K562 (cell line): ENCODE results near the gene SNX1. TPM values are rescaled to one million over a fixed set of nuclear protein-coding genes. Genes with fewer than 3 reads are reported as not detected.

ENCODE experiments used
- ETS1 ChIP-seq: conservative IDR thresholded peaks from 2 replicates; pipeline ENCODE4 v1.6.1; 2011; ENCODE audit warnings: low read depth, mild to moderate bottlenecking, low read length; ENCODE audit not compliant: control insufficient read depth
- GABPA ChIP-seq: fragments of 200-800 bp; sonication (Bioruptor generic); conservative IDR thresholded peaks from 2 replicates; pipeline ENCODE4 v1.6.1; 2016; ENCODE audit warnings: low read depth, missing genetic modification characterization, missing compliant biosample characterization
- GABPB1 ChIP-seq: sonication (generic); formaldehyde crosslinking; IDR thresholded peaks from 2 replicates; pipeline ENCODE4 v1.8.0; 2022; ENCODE audit warnings: mild to moderate bottlenecking, missing genetic modification reagents
- GATAD2B ChIP-seq: fragments of 450-650 bp; IDR thresholded peaks from 2 replicates; pipeline ENCODE4 v1.6.1; 2017; ENCODE audit warnings: mild to moderate bottlenecking, borderline replicate concordance
- HLTF ChIP-seq: fragments of 450-650 bp; IDR thresholded peaks from 2 replicates; pipeline ENCODE4 v1.6.1; 2016
- JUN ChIP-seq, 2 experiments: sonication (generic) in 1 of 2; formaldehyde crosslinking in 1 of 2; IDR thresholded peaks; 2 replicates each; pipeline versions ENCODE4 v1.6.1 to v1.8.0; 2012 to 2022; ENCODE audit warnings: borderline replicate concordance in 2 of 2, mild to moderate bottlenecking in 2 of 2, improper control_type of control experiment in 1 of 2, low read depth in 1 of 2, low read length in 1 of 2, missing genetic modification reagents in 1 of 2
- KDM4B ChIP-seq, 2 experiments: fragments of 450-650 bp in 1 of 2; sonication (generic) in 1 of 2; IDR thresholded peaks; 2 replicates each; pipeline ENCODE4 v1.6.1; 2016 to 2017; ENCODE audit warnings: borderline replicate concordance in 2 of 2, antibody characterized with exemption in 1 of 2, low read depth in 1 of 2, mild to moderate bottlenecking in 1 of 2
- LCOR ChIP-seq: sonication (generic); formaldehyde crosslinking; IDR thresholded peaks from 2 replicates; pipeline ENCODE4 v1.8.0; 2022; ENCODE audit warnings: mild to moderate bottlenecking, missing genetic modification reagents
- MAZ ChIP-seq, 2 experiments: fragments of 450-650 bp in 1 of 2; sonication (generic) in 1 of 2; formaldehyde crosslinking; IDR thresholded peaks in 1 of 2; conservative IDR thresholded peaks in 1 of 2; 2 replicates each; pipeline versions ENCODE4 v1.4.0 to v1.5.0; 2020; ENCODE audit warnings: mild to moderate bottlenecking in 1 of 2, missing genetic modification reagents in 1 of 2
- NFIC ChIP-seq: fragments of 450-650 bp; IDR thresholded peaks from 2 replicates; pipeline ENCODE4 v1.6.1; 2017; ENCODE audit warnings: mild to moderate bottlenecking, inconsistent platforms
- NR0B1 ChIP-seq: fragments of 450-650 bp; IDR thresholded peaks from one replicate; pipeline ENCODE4 v1.6.1; 2018; ENCODE audit warnings: mild to moderate bottlenecking, moderate library complexity; ENCODE audit not compliant: partially characterized antibody
- PCBP1 ChIP-seq: fragments of 200-400 bp; formaldehyde crosslinking; IDR thresholded peaks from 2 replicates; pipeline ENCODE4 v1.6.1; 2018; ENCODE audit warnings: mild to moderate bottlenecking, low read depth, low read length; ENCODE audit not compliant: poor library complexity, severe bottlenecking
- RFX1 ChIP-seq: fragments of 450-650 bp; IDR thresholded peaks from 2 replicates; pipeline ENCODE4 v1.6.1; 2016; ENCODE audit warnings: mild to moderate bottlenecking, moderate library complexity
- SMARCA4 ChIP-seq: fragments of 450-650 bp; IDR thresholded peaks from 2 replicates; pipeline ENCODE4 v1.6.1; 2016
- SPI1 ChIP-seq: IDR thresholded peaks from 2 replicates; pipeline ENCODE4 v1.6.1; 2011; ENCODE audit warnings: low read depth, low read length, control low read depth, borderline replicate concordance
- TBL1XR1 ChIP-seq, 2 experiments: IDR thresholded peaks; 2 replicates each; pipeline ENCODE4 v1.6.1; 2012; ENCODE audit warnings: improper control_type of control experiment in 2 of 2, low read length in 2 of 2, mild to moderate bottlenecking in 1 of 2
- THAP12 ChIP-seq: fragments of 250-450 bp; sonication (Bioruptor Pico); IDR thresholded peaks from 2 replicates; pipeline ENCODE4 v1.9.0; 2021; ENCODE audit warnings: mild to moderate bottlenecking, inconsistent platforms
- ZBTB26 ChIP-seq: fragments of 450-650 bp; formaldehyde crosslinking; IDR thresholded peaks from 2 replicates; pipeline ENCODE4 v1.4.0; 2022; ENCODE audit warnings: missing genetic modification characterization
- polyA plus RNA-seq, 8 experiments: library from polyadenylated mRNA; depleted of rRNA in 4 of 8; stranded (reverse) in 5 of 8; unstranded in 3 of 8; fragments of >200 nt; fragmentation: Nextera tagmentation in 2 of 8; fragmentation: Illumina TruSeq in 1 of 8; extraction: Ambion mirVana in 2 of 8; extraction: Trizol in 1 of 8; gene quantifications; 2 replicates each; pipeline versions ENCODE4 v1.2.1 to v1.2.3, GENCODE V29; 2011 to 2014; ENCODE audit warnings: inconsistent platforms in 1 of 8, missing spikeins in 1 of 8
- total RNA-seq, 7 experiments: library from RNA; depleted of rRNA in 6 of 7; stranded (reverse); fragments of >200 nt in 6 of 7; fragmentation: Illumina TruSeq in 2 of 7; extraction: Trizol in 2 of 7; gene quantifications; 2 replicates each; pipeline versions ENCODE4 v1.2.1 to v1.2.3, GENCODE V29; 2011 to 2021; ENCODE audit warnings: low replicate concordance in 1 of 7
- TF ChIP-seq, protein P1 (sequence below): fragments of 450-650 bp; formaldehyde crosslinking; IDR thresholded peaks from 2 replicates; pipeline ENCODE4 v1.4.0; 2022; ENCODE audit warnings: mild to moderate bottlenecking, moderate library complexity

The SNX1 gene
- total and polyA plus RNA-seq, 9 of the 15 experiments (the other 6 are each of a cell fraction or from before 2014, with no cell fraction given), result 11.0 to 105 (median 59.9) TPM

DNA sequence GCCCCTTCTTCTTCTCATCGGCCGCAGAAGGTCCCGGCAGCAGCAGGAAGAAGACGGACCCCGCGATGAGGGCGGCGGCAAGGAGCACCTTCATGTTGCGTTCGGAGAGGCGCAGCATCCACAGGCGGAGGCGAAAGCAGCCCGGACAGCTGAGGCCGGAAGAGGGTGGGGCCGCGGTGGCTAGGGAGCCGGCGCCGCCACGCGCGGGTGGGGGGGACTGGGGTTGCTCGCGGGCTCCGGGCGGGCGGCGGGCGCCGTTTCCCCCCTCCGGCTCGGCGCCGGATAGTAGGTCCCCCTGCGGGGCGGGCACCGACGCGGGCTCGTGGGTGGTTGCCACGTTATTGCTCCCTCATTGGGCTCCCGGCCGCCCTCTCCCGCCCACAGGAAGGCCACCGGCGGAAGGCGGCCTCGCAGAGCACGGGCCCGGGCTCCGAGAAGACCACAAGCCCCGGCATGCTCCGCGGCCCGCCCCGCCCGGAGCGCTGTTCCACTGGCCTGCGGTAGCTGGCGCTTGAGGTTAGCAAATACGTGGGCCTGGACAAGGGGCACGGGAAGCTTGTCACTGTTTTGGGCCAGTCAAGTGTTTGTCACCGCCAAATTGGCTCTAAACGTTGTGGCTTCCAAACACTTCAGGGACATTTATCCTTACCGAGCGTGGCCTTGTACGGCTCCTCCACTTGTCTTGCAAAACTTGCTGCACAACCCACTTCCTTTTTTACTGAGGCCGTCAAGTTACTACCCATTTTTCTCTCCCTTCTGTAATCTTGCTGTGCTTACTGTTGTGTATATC, 67.3 kb downstream of the SNX1 start, which contains the start of gene PPIB (continued):
- TF ChIP-seq SMARCA4 (peak; percentile 64; the same call in 1 of the 2 replicates), ZBTB26 (CRISPR knock-in tag) (0 out of 2 replicates have a peak, but pooled peaks have one; percentile 48), ETS1 (peak; percentile 85; the same call in 1 of the 2 replicates), LCOR (CRISPR knock-in tag) (peak; percentile 92), SPI1 (peak; percentile 97), GABPB1 (peak; percentile 93), GATAD2B (0 out of 2 replicates have a peak, but pooled peaks have one; percentile 14), KDM4B (IDR thresholded peaks at IDR 0.05; ENCODE audit: borderline replicate concordance in 2 of 2, low read depth in 1 of 2) (peak in 1 of 2 experiments; percentile 53; a peak in 1 of 4 replicates), NR0B1 (no peak), THAP12 (peak; percentile 55), PCBP1 (peak; percentile 91), TBL1XR1 (IDR thresholded peaks at IDR 0.05; ENCODE audit: low read length in 2 of 2) (peak in 1 of 2 experiments; percentile 5; a peak in 1 of 4 replicates), RFX1 (no peak), NFIC (peak; percentile 48), HLTF (peak; percentile 62; the same call in 1 of the 2 replicates), MAZ (CRISPR knock-in tag; conservative IDR thresholded peaks at IDR 0.05 in 1 of 2, IDR thresholded peaks at IDR 0.05 in 1 of 2) (peak; percentile 97 to 99), GABPA (tag) (peak; percentile 96), JUN (IDR thresholded peaks at IDR 0.05; ENCODE audit: borderline replicate concordance, low read depth, low read length) (0 out of 2 replicates have a peak, but pooled peaks have one; percentile 6), JUN (CRISPR knock-in tag; IDR thresholded peaks at IDR 0.05; ENCODE audit: borderline replicate concordance) (no peak; the same call in 1 of the 2 replicates)
- TF ChIP-seq, protein P1, sequence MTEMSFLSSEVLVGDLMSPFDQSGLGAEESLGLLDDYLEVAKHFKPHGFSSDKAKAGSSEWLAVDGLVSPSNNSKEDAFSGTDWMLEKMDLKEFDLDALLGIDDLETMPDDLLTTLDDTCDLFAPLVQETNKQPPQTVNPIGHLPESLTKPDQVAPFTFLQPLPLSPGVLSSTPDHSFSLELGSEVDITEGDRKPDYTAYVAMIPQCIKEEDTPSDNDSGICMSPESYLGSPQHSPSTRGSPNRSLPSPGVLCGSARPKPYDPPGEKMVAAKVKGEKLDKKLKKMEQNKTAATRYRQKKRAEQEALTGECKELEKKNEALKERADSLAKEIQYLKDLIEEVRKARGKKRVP (CRISPR knock-in tag), result 0 out of 2 replicates have a peak, but pooled peaks have one; percentile 15
